PC-3 (cell line): Measurements from ENCODE around the gene TMPRSS3. TPM values are rescaled to one million over a fixed set of nuclear protein-coding genes. Genes with fewer than 3 reads are reported as not detected.

Experiments used
- ATAC-seq: fragments of 200-7000 bp; cut with Tn5 transposase; 2 replicates; pipeline ENCODE4 v1.9.1; 2020; ENCODE audit warnings: mild to moderate bottlenecking, moderate library complexity
- BruUV-seq: library from RNA; stranded (reverse); fragments of 400-500 nt; replicated peaks from 2 replicates; lab custom pipeline; 2021; lab: Mats Ljungman, UMichigan
- CTCF ChIA-PET: fragments of 300-600 bp; sonication (Branson Sonifier 250); formaldehyde crosslinking; loops from one replicate; lab custom pipeline; 2022; ENCODE audit warnings: antibody characterized with exemption; lab: Charles Lee
- POLR2A ChIA-PET: fragments of 300-600 bp; sonication (Branson Sonifier 250); formaldehyde crosslinking; loops from one replicate; lab custom pipeline; 2022; ENCODE audit warnings: antibody characterized with exemption; ENCODE audit not compliant: unreplicated experiment; lab: Charles Lee
- DNase-seq: peaks from one replicate; pipeline ENCODE4 v3.0.0-alpha.2; 2015
- H2AFZ ChIP-seq: fragments of 300-600 bp; sonication (generic); 2 replicates; pipeline ENCODE4 v1.6.0; 2016; ENCODE audit warnings: antibody characterized with exemption, low read length
- H3F3A ChIP-seq: fragments of 300-600 bp; sonication (generic); one replicate; pipeline ENCODE4 v1.6.0; 2017; ENCODE audit warnings: antibody characterized with exemption, low read length, control low read depth, mild to moderate bottlenecking; ENCODE audit not compliant: unreplicated experiment
- H3K27ac ChIP-seq: fragments of 300-600 bp; sonication (generic); 2 replicates; pipeline ENCODE4 v1.5.1; 2016; ENCODE audit warnings: mild to moderate bottlenecking, low read length
- H3K27me3 ChIP-seq: fragments of 300-600 bp; sonication (generic); 2 replicates; pipeline ENCODE4 v1.6.1; 2016; ENCODE audit warnings: low read length, mixed read lengths
- H3K36me3 ChIP-seq: fragments of 300-600 bp; sonication (generic); 2 replicates; pipeline ENCODE4 v1.6.1; 2016; ENCODE audit warnings: low read depth, mixed run types, low read length, mixed read lengths
- H3K4me1 ChIP-seq: fragments of 300-600 bp; sonication (generic); 2 replicates; pipeline ENCODE4 v1.5.1; 2016; ENCODE audit warnings: low read length; ENCODE audit not compliant: insufficient read depth
- H3K4me2 ChIP-seq: fragments of 300-600 bp; sonication (generic); 2 replicates; pipeline ENCODE4 v1.6.0; 2016; ENCODE audit warnings: low read length
- H3K4me3 ChIP-seq: fragments of 300-600 bp; sonication (generic); 2 replicates; pipeline ENCODE4 v1.5.1; 2016; ENCODE audit warnings: mild to moderate bottlenecking, low read length, mixed read lengths
- H3K79me2 ChIP-seq: fragments of 300-600 bp; sonication (generic); 2 replicates; pipeline ENCODE4 v1.6.1; 2017; ENCODE audit warnings: low read length, mixed read lengths
- H3K9ac ChIP-seq: fragments of 300-600 bp; sonication (generic); 2 replicates; pipeline ENCODE4 v1.6.0; 2016; ENCODE audit warnings: mild to moderate bottlenecking, low read length
- H3K9me2 ChIP-seq: fragments of 300-600 bp; sonication (generic); replicated peaks from 2 replicates; pipeline ENCODE4 v1.6.1; 2016; ENCODE audit warnings: mixed run types, low read length, mixed read lengths
- H3K9me3 ChIP-seq: fragments of 300-600 bp; sonication (generic); 2 replicates; pipeline ENCODE4 v1.6.1; 2016; ENCODE audit warnings: low read length, mixed read lengths
- H4K20me1 ChIP-seq: fragments of 300-600 bp; sonication (generic); 2 replicates; pipeline ENCODE4 v1.6.1; 2016; ENCODE audit warnings: low read length, mixed read lengths
- CTCF ChIP-seq: fragments of 300-600 bp; sonication (generic); conservative IDR thresholded peaks from 2 replicates; pipeline ENCODE4 v1.5.1; 2017; ENCODE audit warnings: antibody characterized with exemption, low read depth, mild to moderate bottlenecking, low read length
- EZH2 ChIP-seq: fragments of 300-600 bp; sonication (generic); IDR thresholded peaks from one replicate; pipeline ENCODE4 v1.6.1; 2017; ENCODE audit warnings: antibody characterized with exemption, mild to moderate bottlenecking, low read length; ENCODE audit not compliant: unreplicated experiment
- EZH2phosphoT487 ChIP-seq: fragments of 300-600 bp; sonication (generic); IDR thresholded peaks from 2 replicates; pipeline ENCODE4 v1.6.1; 2018; ENCODE audit warnings: mild to moderate bottlenecking, antibody characterized with exemption, low read length, borderline replicate concordance
- intact Hi-C: fragments of 100-400 bp; cut with micrococcal nuclease; formaldehyde crosslinking; loops from 2 replicates; pipeline ENCODE4 v1.9.0; 2023
- total RNA-seq: library from RNA; depleted of rRNA; stranded (reverse); fragments of >200 nt; gene quantifications from 2 replicates; pipeline ENCODE4 v1.2.3, GENCODE V29; 2014

TMPRSS3 gene
- total RNA-seq, 1 experiment from 2014 or later = not detected

GRCh38 chr21:42423197-42423675 lies 27.4 kb upstream of the TMPRSS3 start:
- Histone ChIP-seq H3K4me1 (no peaks in the 10 kb centered on the region), H3K27me3 (peaks cover 31% of the 10 kb centered on the region), H3K4me3 (no peak overlapping the region), H3K9me2 (no peaks in the 10 kb centered on the region), H3K9me3 (no peaks in the 10 kb centered on the region), H3K79me2 (no peaks in the 10 kb centered on the region), H3K36me3 (no peaks in the 10 kb centered on the region), H4K20me1 (no peaks in the 10 kb centered on the region), H3K4me2 (no peak overlapping the region), H3K27ac (no peak overlapping the region), H3K9ac (no peak overlapping the region), H2AFZ (no peak overlapping the region), H3F3A (no peaks in the 10 kb centered on the region)
- no peak for DNase-seq
- BruUV-seq = no TSS peak
- no peak for TF ChIP-seq CTCF
- TF ChIP-seq EZH2 = no peak
- no peak for TF ChIP-seq EZH2phosphoT487
- ChIA-PET POLR2A (no interaction called here), CTCF (no interaction called here)
- intact Hi-C loops = no loop called here
- no peak for ATAC-seq

GRCh38 chr21:42421018-42421793 lies 25.4 kb upstream of the TMPRSS3 start:
- Histone ChIP-seq H4K20me1 (no peaks in the 10 kb centered on the region), H3K27ac (no peak overlapping the region), H3K79me2 (no peaks in the 10 kb centered on the region), H3F3A (no peaks in the 10 kb centered on the region), H3K27me3 (peaks cover 31% of the 10 kb centered on the region), H2AFZ (no peak overlapping the region), H3K9ac (no peak overlapping the region), H3K4me3 (no peak overlapping the region), H3K9me3 (no peaks in the 10 kb centered on the region), H3K4me1 (no peaks in the 10 kb centered on the region), H3K9me2 (no peaks in the 10 kb centered on the region), H3K36me3 (no peaks in the 10 kb centered on the region), H3K4me2 (no peak overlapping the region)
- POLR2A ChIA-PET = interaction anchor here (0.6 kb wide), 1 partner anchor 17 kb away, joined by 5 read pairs; no protein-coding TSS in a partner anchor
- DNase-seq = no peak
- intact Hi-C loops = no loop called here
- TF ChIP-seq CTCF = no peak
- TF ChIP-seq EZH2 = no peak
- CTCF ChIA-PET = no interaction called here
- ATAC-seq = no peak
- BruUV-seq = no TSS peak

GRCh38 chr21:42419845-42420244 lies 24.0 kb upstream of the TMPRSS3 start:
- CTCF ChIA-PET = no interaction called here
- Histone ChIP-seq H3K79me2 (no peaks in the 10 kb centered on the region), H3K27ac (no peak overlapping the region), H3K9me3 (no peaks in the 10 kb centered on the region), H4K20me1 (no peaks in the 10 kb centered on the region), H3K4me2 (no peak overlapping the region), H3K9ac (no peak overlapping the region), H3K4me1 (peaks cover 6% of the 10 kb centered on the region; the same call in 1 of the 2 replicates), H3F3A (no peaks in the 10 kb centered on the region), H3K9me2 (no peaks in the 10 kb centered on the region), H3K36me3 (no peaks in the 10 kb centered on the region), H2AFZ (no peak overlapping the region), H3K27me3 (peaks cover 27% of the 10 kb centered on the region), H3K4me3 (no peak overlapping the region)
- intact Hi-C loops = no loop called here
- no TSS peak for BruUV-seq
- POLR2A ChIA-PET = no interaction called here
- ATAC-seq (no peak), DNase-seq (no peak)
- TF ChIP-seq CTCF = no peak
- TF ChIP-seq EZH2phosphoT487 = no peak
- no peak for TF ChIP-seq EZH2
